Measurements from ENCODE around the gene NR1D2. TPM values are rescaled to one million over a fixed set of nuclear protein-coding genes. Genes with fewer than 3 reads are reported as not detected.

The NR1D2 gene
- total RNA-seq, 1 donor from 2014 or later, result 3.0 TPM

- Mint-ChIP-seq H3K27me3 (ENCODE audit: insufficient read depth) (no peaks in the 10 kb centered on the region), H3K4me3 (no peak overlapping the region), H3K9me3 (no peaks in the 10 kb centered on the region), H3K27ac (no peak overlapping the region), H3K4me1 (ENCODE audit: low read depth) (no peaks in the 10 kb centered on the region), H3K36me3 (ENCODE audit: low read depth) (no peaks in the 10 kb centered on the region)
- intact Hi-C loops (cut with micrococcal nuclease), result no loop called here
- DNase-seq (ENCODE audit: low spot score), result no peak
Observed at GRCh38 chr3:23981955-23982354, 36.9 kb downstream of the NR1D2 start.

GRCh38 chr3:23984934-23985333, 39.8 kb downstream of the NR1D2 start:
- no peak overlapping the region for H3K27ac Mint-ChIP-seq
- no peak overlapping the region for H3K4me3 Mint-ChIP-seq
- H3K9me3 Mint-ChIP-seq, result no peaks in the 10 kb centered on the region
- no peaks in the 10 kb centered on the region for H3K27me3 Mint-ChIP-seq (ENCODE audit: insufficient read depth)
- no peaks in the 10 kb centered on the region for H3K4me1 Mint-ChIP-seq (ENCODE audit: low read depth)
- no peaks in the 10 kb centered on the region for H3K36me3 Mint-ChIP-seq (ENCODE audit: low read depth)
- intact Hi-C loops (cut with micrococcal nuclease), result no loop called here
- DNase-seq (ENCODE audit: low spot score), result no peak

- Mint-ChIP-seq H3K27me3 (ENCODE audit: insufficient read depth) (no peaks in the 10 kb centered on the region), H3K4me3 (no peak overlapping the region), H3K27ac (no peak overlapping the region), H3K9me3 (no peaks in the 10 kb centered on the region), H3K4me1 (ENCODE audit: low read depth) (no peaks in the 10 kb centered on the region), H3K36me3 (ENCODE audit: low read depth) (no peaks in the 10 kb centered on the region)
- DNase-seq (ENCODE audit: low spot score), result no peak
- intact Hi-C loops (cut with micrococcal nuclease), result no loop called here
Observed at GRCh38 chr3:23985747-23986544, 40.9 kb downstream of the NR1D2 start.

GRCh38 chr3:23987356-23987755, 42.3 kb downstream of the NR1D2 start:
- Mint-ChIP-seq H3K9me3 (no peaks in the 10 kb centered on the region), H3K27me3 (ENCODE audit: insufficient read depth) (no peaks in the 10 kb centered on the region), H3K4me1 (ENCODE audit: low read depth) (no peaks in the 10 kb centered on the region), H3K36me3 (ENCODE audit: low read depth) (no peaks in the 10 kb centered on the region), H3K27ac (no peak overlapping the region), H3K4me3 (no peak overlapping the region)
- no peak for DNase-seq (ENCODE audit: low spot score)
- intact Hi-C loops (cut with micrococcal nuclease), result no loop called here

GRCh38 chr3:23991306-23991682, 46.2 kb downstream of the NR1D2 start:
- H3K27ac Mint-ChIP-seq, result no peak overlapping the region
- no peaks in the 10 kb centered on the region for H3K9me3 Mint-ChIP-seq
- H3K4me1 Mint-ChIP-seq (ENCODE audit: low read depth), result no peaks in the 10 kb centered on the region
- H3K27me3 Mint-ChIP-seq (ENCODE audit: insufficient read depth), result no peaks in the 10 kb centered on the region
- intact Hi-C loops (cut with micrococcal nuclease), result loop anchor here (10.0 kb wide), 1 partner anchor 1044 kb away; no protein-coding TSS in a partner anchor
- DNase-seq (ENCODE audit: low spot score), result no peak
- no peaks in the 10 kb centered on the region for H3K36me3 Mint-ChIP-seq (ENCODE audit: low read depth)
- no peak overlapping the region for H3K4me3 Mint-ChIP-seq

GRCh38 chr3:23991683-23992628, 46.9 kb downstream of the NR1D2 start:
- no peaks in the 10 kb centered on the region for H3K36me3 Mint-ChIP-seq (ENCODE audit: low read depth)
- H3K4me3 Mint-ChIP-seq, result no peak overlapping the region
- DNase-seq (ENCODE audit: low spot score), result no peak
- peaks cover under 1% of the 10 kb centered on the region for H3K27me3 Mint-ChIP-seq (ENCODE audit: insufficient read depth)
- no peaks in the 10 kb centered on the region for H3K4me1 Mint-ChIP-seq (ENCODE audit: low read depth)
- intact Hi-C loops (cut with micrococcal nuclease), result loop anchor here (10.0 kb wide), 1 partner anchor 1043 kb away; no protein-coding TSS in a partner anchor
- no peaks in the 10 kb centered on the region for H3K9me3 Mint-ChIP-seq
- no peak overlapping the region for H3K27ac Mint-ChIP-seq

- H3K27ac Mint-ChIP-seq, result no peak overlapping the region
- no peaks in the 10 kb centered on the region for H3K9me3 Mint-ChIP-seq
- intact Hi-C loops (cut with micrococcal nuclease), result loop anchor here (10.0 kb wide), 1 partner anchor 1041 kb away; no protein-coding TSS in a partner anchor
- H3K36me3 Mint-ChIP-seq (ENCODE audit: low read depth), result no peaks in the 10 kb centered on the region
- DNase-seq (ENCODE audit: low spot score), result no peak
- H3K4me1 Mint-ChIP-seq (ENCODE audit: low read depth), result no peaks in the 10 kb centered on the region
- peaks cover 1% of the 10 kb centered on the region for H3K27me3 Mint-ChIP-seq (ENCODE audit: insufficient read depth)
- no peak overlapping the region for H3K4me3 Mint-ChIP-seq
Observed at GRCh38 chr3:23993556-23994243, 48.6 kb downstream of the NR1D2 start.

- Mint-ChIP-seq H3K4me3 (no peak overlapping the region), H3K27ac (no peak overlapping the region), H3K36me3 (ENCODE audit: low read depth) (no peaks in the 10 kb centered on the region), H3K9me3 (no peaks in the 10 kb centered on the region), H3K27me3 (ENCODE audit: insufficient read depth) (peaks cover 4% of the 10 kb centered on the region), H3K4me1 (ENCODE audit: low read depth) (no peaks in the 10 kb centered on the region)
- intact Hi-C loops (cut with micrococcal nuclease), result loop anchor here (10.0 kb wide), 1 partner anchor 1041 kb away; no protein-coding TSS in a partner anchor
- DNase-seq (ENCODE audit: low spot score), result no peak
Observed at GRCh38 chr3:23994244-23994569, 49.1 kb downstream of the NR1D2 start.

GRCh38 chr3:23995219-23995618, 50.1 kb downstream of the NR1D2 start:
- no peaks in the 10 kb centered on the region for H3K4me1 Mint-ChIP-seq (ENCODE audit: low read depth)
- H3K9me3 Mint-ChIP-seq, result no peaks in the 10 kb centered on the region
- intact Hi-C loops (cut with micrococcal nuclease), result loop anchor here (5.0 to 10.0 kb wide), 2 partner anchors 108 to 1040 kb away; no protein-coding TSS in a partner anchor
- no peak overlapping the region for H3K27ac Mint-ChIP-seq
- no peak overlapping the region for H3K4me3 Mint-ChIP-seq
- H3K27me3 Mint-ChIP-seq (ENCODE audit: insufficient read depth), result peaks cover 8% of the 10 kb centered on the region
- no peak for DNase-seq (ENCODE audit: low spot score)
- H3K36me3 Mint-ChIP-seq (ENCODE audit: low read depth), result no peaks in the 10 kb centered on the region

GRCh38 chr3:23996095-23996524, 51.0 kb downstream of the NR1D2 start:
- DNase-seq (ENCODE audit: low spot score), result no peak
- H3K27ac Mint-ChIP-seq, result no peak overlapping the region
- no peak overlapping the region for H3K4me3 Mint-ChIP-seq
- no peaks in the 10 kb centered on the region for H3K4me1 Mint-ChIP-seq (ENCODE audit: low read depth)
- H3K9me3 Mint-ChIP-seq, result no peaks in the 10 kb centered on the region
- H3K27me3 Mint-ChIP-seq (ENCODE audit: insufficient read depth), result peaks cover 10% of the 10 kb centered on the region
- H3K36me3 Mint-ChIP-seq (ENCODE audit: low read depth), result no peaks in the 10 kb centered on the region
- intact Hi-C loops (cut with micrococcal nuclease), result loop anchor here (5.0 to 10.0 kb wide), 2 partner anchors 109 to 1039 kb away; no protein-coding TSS in a partner anchor

GRCh38 chr3:23999012-23999641, 54.0 kb downstream of the NR1D2 start:
- H3K27me3 Mint-ChIP-seq (ENCODE audit: insufficient read depth), result peaks cover 10% of the 10 kb centered on the region
- DNase-seq (ENCODE audit: low spot score), result peak; percentile 37
- intact Hi-C loops (cut with micrococcal nuclease), result loop anchor here (1.0 to 10.0 kb wide), 5 partner anchors 112 to 1036 kb away; no protein-coding TSS in a partner anchor
- no peaks in the 10 kb centered on the region for H3K36me3 Mint-ChIP-seq (ENCODE audit: low read depth)
- H3K27ac Mint-ChIP-seq, result no peak overlapping the region
- H3K9me3 Mint-ChIP-seq, result no peaks in the 10 kb centered on the region
- no peak overlapping the region for H3K4me3 Mint-ChIP-seq
- peaks cover 2% of the 10 kb centered on the region for H3K4me1 Mint-ChIP-seq (ENCODE audit: low read depth)

- peaks cover 6% of the 10 kb centered on the region for H3K4me1 Mint-ChIP-seq (ENCODE audit: low read depth)
- intact Hi-C loops (cut with micrococcal nuclease), result no loop called here
- H3K4me3 Mint-ChIP-seq, result no peak overlapping the region
- DNase-seq (ENCODE audit: low spot score), result no peak
- no peak overlapping the region for H3K27ac Mint-ChIP-seq
- H3K36me3 Mint-ChIP-seq (ENCODE audit: low read depth), result no peaks in the 10 kb centered on the region
- no peaks in the 10 kb centered on the region for H3K9me3 Mint-ChIP-seq
- H3K27me3 Mint-ChIP-seq (ENCODE audit: insufficient read depth), result peaks cover 14% of the 10 kb centered on the region
Observed at GRCh38 chr3:24002129-24002528, 57.0 kb downstream of the NR1D2 start.

Measured in activated T-helper 1 cell treated with anti-CD3 and anti-CD28 coated beads, Interleukin-12 subunit alpha, Interleukin-12 subunit beta, Interleukin-2, Interleukin-4 antibody, amounts not matched to agents 30 ng/mL and 10 ng/mL and 1 ng/mL, durations not matched to agents 14 hours and 24 hours and 36 hours (primary cell).